DMS79 (cell line): ENCODE results near the gene ARHGAP33.

Experiments
- DNase-seq: peaks from one replicate; lab custom pipeline; 2025; lab: John Stamatoyannopoulos, UW

Gene ARHGAP33

DNA sequence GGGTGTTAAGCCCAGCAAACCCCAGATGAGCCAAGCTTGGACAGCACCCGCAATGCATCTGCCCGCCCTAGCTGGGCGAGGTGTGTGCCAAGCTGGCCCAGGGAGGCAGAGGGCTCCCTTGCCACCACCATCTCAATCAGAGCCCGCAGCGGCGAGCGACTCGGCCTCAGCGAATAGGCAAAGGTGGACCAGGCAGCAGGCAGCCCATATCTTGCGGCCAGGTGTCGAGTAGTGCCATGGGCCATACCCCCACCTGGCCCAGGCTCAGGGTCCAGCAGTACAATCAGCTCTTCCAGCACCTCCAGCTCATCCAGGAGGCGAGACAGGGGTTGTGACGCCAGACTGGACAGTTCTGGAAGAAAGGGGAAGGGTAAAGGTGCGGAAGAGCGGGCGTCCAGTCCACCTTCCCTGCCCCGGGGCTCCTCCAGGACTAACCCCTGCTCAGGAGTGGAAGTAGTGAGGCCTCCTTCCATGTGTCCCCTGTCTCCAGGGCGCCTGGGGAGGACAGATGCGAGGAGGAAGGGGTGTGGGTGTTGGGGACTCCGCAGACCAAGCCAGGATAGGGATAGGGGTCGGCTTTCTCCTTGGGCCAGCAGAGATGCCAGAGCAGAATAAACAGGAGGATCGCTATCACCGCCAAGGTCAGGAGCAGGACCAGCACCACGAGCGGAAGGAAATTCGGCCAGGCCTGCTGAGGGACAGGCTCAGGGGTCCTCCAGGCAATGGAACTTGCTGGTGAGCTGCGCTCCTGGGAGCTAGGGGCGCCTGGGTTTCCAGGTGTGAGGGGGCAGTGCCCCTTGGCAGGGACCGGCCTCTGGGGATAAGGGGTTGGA is 35.9 kb upstream of the ARHGAP33 start:
- no peak for DNase-seq

DNA sequence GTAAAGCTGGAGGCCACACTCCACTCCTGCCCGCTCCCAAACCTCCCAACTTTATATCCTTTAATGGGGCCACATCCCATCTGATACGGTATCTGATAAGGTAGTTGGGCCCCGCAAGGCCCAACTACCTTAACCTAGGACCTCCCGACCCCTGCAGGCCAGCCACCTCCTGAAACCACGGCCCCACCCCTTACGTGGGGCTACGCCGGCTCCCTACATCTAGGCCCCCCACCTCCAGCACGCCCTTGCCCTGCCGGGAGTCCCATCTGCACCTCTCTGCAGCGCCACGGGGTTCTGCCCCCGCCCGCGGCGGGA is 35.3 kb upstream of the ARHGAP33 start:
- no peak for DNase-seq

DNA sequence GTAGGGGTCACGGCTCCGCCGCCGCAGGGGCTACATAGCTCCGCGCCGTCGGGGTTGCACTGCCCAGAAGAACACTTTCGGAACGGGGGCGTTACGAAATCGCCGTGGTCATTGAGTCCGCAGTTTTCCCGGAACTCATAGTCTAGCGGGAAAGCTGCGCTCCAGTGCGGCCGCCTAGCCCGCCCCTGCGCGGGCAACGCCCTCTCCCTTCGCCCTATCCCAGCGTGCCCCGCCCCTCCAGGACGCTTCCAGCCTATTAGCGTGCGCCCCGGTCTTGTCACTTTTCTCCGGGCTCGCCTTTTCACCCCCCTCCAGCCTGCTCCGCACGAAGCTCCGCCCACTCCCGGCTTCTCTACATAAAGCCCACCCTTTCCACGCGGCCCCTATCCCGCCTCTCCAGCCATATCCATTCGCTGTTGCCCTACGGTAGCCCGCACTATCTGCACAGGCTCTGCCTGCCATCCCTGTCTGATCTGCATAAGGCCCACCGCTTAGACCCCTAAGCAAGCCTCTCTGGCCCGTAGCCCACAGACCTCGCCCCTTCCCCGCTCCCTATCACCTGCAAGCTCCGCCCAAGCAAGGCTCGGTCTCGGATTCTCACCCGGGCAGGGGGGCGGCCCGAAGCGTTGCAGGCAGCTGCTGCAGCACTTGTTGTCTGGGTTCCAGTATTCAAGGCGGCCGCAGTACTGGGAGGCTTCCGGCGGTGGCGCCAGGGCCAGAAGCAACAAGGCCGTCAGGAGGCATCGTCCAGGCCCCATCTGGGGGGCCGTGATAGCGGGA is 34.8 kb upstream of the ARHGAP33 start:
- peak; percentile 96 for DNase-seq

DNA sequence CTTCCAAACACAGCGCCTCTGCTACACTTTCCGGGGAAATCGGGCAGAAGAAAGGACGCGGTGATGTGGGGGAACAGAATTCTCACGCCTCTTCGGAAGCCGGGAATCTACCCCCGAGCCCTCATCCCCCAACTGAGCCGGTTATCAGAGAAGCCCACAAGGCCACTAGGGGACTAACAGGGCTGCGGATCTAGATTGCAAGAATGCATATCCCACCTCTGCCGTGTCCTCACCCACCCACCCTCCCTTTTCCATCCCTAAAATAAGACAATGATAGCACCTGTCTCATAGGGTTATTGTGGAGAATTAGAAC is 34.2 kb upstream of the ARHGAP33 start:
- DNase-seq: no peak

DNA sequence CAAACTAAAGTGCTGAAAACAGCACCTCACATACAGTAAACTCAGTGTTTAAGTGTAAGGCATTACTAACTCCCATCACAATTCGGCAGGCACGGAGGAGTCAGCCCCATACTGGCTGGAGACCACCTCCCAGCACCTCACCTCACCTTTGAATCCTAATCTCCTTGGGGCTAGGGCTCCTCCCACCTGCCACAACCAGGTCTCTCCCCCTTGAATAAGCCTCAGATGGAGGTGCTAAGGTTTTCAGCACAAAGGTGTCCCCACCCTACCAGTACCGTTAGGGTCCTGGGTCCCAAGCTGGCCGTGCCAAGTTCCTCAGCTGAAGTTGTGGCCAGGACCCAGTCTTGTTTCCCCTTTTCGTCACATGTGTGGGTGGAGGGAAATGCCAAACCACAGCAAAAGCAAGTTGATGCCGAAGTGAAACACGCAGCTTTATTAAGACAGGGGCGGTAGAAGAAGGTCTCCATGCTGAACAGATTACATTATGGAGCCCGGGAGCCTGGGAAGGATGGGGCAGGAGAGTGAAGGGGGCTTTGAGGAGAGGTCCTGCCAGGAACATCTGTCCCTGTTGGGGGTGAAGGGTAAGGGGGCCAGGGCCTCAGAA is 33.1 kb upstream of the ARHGAP33 start, which contains the start of gene IGFLR1:
Gene IGFLR1, minus strand, starts transcription at position 332 of the 604 bp plus-strand sequence. CDS start 1,272 bp downstream, outside the sequence.
- DNase-seq: no peak

DNA sequence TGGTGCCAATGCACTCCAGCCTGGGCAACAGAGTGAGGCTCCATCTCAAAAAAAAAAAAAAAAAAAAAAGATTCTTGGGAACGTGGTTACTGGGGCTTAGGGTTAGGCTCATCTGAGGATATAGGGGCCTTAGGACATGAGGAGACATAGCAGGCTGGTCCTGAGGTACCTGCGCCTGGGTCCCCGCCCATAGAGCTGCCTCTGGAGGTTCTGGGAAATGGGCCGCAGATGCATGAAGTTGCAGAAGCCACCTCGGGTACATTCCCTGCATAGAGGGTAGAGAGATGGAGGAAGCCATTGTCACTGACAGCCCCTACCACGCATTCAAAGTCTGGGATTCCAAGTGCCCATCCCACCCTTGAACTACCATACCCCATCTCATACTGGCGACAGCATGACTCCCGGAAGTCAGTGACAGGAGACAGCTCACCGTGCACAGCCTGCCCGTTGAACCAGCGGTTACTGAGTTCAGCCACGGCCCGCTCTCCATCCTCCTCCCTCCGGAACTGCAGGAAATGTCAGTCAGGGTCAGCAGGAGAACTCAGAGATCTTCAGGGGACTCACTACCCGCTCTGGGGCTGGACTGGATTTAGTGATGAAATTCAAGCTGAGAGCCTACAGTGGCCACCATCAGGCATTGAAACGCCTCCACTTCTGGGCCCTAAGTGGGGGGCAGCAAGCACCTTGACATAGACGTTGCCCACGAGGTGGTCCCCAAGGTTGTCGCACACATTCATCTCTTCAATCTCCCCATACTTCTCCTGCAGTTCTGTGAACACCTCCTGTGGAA is 31.5 kb upstream of the ARHGAP33 start:
- no peak for DNase-seq

DNA sequence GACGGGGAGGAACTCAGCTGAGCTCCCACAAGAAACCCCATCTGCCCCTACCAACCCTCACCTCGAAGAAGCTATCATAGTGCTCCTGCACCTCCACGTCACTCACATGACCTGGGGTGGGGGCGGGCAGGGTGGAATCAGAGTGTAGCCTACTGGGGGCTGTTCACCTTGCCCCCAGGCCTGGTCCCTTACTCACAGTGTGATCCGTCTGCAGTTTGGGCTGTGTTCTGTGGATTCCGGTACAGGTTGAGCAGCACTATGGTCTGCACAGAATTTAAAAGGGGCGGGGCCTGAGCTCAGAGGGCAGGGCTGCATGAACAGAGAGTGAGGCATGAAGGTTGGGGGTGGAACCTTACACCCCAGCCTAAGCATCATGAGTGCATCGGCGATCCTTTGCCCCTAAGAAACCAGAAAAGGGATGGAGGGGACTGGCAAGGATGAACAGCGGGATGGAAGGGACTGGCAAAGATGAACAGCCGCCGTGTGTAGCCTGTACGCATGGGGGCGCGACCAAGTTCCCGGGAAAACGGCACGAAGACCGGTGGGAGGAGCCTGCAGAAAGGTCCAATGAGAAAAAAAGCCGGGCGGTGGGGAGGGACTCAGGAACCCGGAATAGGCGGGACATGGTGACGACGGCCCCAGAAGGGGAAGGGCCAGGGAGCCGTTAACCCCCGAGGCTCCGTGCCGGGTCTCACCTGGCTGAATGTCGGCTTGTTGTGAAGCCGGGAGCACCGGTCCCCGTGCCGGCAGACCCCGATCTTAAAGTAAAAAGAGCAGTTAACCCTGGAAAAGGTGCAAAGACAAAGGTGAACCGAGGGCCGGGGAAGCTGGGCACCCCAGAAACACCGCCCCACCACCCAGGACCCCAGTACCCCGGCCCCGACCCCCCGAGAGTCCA is 30.7 kb upstream of the ARHGAP33 start:
- peak; percentile 93 for DNase-seq

DNA sequence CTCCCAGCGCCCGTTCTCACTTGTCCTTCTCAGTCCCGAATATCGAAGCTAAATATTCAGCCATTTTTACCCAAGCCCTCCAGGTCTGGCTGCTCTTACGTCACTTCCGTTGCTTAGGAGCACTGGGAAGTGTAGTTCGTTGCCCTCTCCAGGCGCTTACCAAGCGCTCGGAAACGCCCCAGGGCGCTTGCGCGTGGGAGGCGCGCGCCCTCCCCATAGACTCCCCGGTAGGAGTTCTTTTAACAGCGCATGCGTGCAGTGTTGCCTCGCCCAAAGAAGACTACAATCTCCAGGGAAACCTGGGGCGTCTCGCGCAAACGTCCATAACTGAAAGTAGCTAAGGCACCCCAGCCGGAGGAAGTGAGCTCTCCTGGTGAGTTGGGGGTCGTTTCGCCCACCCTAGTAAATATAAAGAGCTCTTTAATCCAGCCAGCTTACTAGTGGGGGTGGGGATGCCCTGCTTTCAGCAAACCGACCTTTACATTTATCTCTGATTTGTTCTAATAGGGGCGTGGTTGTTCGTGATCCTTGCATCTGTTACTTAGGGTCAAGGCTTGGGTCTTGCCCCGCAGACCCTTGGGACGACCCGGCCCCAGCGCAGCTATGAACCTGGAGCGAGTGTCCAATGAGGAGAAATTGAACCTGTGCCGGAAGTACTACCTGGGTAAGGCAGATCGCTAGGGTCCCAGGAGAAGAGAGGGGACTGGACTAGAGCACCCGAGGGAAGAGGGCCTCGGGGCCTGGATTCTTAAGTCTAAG is 29.9 kb upstream of the ARHGAP33 start, which contains the start of the genes PSENEN and U2AF1L4:
Gene PSENEN, plus strand, starts transcription at position 324 of the 759 bp plus-strand sequence. Its CDS starts 280 bp downstream, at position 604.
Gene U2AF1L4, minus strand, starts transcription at position 91 of the 759 bp plus-strand sequence. Its CDS starts 27 bp downstream, at position 64.
- DNase-seq: peak; percentile 98

DNA sequence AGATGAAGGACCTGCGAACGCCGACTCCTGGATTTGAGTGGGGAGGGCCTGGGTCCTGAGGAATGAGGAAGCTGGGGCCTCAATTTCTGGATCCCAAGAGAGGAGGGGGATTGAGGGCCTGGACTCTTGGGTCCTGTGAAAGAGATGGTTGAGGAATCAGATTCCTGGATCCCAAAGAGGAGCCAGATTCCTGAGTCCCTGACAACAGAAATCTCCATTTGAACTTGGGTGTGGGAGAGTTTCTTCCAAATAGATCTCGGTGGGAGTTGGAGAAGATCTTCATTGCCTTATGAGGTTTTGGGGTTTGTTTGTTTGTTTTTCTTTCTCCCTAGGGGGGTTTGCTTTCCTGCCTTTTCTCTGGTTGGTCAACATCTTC is 29.3 kb upstream of the ARHGAP33 start:
- DNase-seq: no peak

DNA sequence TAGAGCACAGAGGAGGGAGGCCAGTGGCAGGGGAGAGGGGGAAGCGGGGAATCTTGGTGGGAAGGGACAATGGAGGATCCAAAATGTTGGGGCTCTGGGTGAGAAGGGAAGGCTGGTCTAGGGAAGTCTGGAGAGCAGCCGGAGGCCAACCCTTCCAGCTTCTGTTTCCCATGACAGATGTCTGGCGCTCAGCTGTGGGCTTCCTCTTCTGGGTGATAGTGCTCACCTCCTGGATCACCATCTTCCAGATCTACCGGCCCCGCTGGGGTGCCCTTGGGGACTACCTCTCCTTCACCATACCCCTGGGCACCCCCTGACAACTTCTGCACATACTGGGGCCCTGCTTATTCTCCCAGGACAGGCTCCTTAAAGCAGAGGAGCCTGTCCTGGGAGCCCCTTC is 28.8 kb upstream of the ARHGAP33 start:
- DNase-seq: no peak

DNA sequence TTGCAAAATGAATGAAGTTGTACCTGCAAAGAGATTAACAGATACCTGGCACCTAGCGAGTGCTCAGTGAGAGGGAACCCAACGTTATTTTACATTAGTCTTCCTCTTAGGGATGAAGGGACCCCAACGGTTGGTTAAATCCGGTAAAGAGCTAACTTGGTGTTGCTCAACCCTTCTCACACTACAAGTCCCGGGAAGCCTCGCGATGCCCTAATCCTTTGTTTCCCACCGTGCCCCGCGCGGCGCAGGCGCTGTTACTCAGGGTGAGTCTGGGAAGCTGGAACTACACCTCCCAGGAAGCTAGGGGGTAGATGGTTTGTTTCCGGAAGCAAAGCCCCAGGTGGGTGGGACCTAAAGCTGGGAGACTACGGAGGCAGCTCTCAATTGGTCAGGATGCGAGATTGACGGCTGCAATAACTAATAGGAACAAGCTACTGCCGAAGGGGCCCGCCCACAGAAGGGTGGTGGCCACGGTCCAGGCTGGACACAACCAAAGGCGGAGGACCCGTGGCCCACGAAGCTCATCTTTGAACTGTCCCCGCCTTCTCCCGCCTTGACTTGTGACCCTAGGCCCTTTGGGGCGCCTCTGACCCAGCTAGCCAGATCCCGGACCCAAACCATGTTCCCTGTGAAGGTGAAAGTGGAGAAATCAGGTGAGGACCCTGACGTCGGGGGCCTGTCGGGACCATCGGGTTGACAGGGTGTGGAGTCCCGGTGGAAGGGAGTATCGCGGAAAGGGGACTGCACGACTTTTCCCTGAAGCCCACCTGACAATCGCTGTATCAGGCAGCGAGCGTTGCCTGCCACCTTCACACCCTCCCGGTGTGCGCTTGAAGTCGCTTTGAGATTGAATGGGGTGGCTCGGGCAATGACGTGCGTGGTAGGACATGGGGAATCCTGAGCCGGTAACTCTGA is 27.0 kb upstream of the ARHGAP33 start, which contains the start of gene LIN37:
Gene LIN37, plus strand, starts transcription at position 471 of the 915 bp plus-strand sequence. Its CDS starts 149 bp downstream, at position 620.
- DNase-seq: peak; percentile 98

DNA sequence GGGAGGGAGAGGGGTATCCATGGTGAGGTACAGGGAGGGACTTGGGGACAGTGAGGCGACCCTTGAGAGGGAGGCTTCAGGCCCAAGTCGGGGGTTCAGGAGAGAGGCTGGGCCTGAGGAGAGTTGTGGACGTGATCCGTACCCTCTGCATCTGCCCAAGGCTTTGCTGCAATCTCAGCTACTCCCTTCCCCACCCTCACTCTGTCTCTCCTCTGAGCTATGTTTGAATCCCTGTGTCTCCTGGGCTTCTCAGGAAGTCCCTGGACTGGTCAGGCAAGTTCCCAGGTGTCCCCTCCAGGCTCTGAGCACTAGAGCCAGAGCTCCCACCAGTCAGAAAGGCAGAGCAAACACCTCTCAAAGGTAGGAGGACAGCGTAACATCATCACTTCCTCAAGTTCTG is 25.2 kb upstream of the ARHGAP33 start:
- no peak for DNase-seq

DNA sequence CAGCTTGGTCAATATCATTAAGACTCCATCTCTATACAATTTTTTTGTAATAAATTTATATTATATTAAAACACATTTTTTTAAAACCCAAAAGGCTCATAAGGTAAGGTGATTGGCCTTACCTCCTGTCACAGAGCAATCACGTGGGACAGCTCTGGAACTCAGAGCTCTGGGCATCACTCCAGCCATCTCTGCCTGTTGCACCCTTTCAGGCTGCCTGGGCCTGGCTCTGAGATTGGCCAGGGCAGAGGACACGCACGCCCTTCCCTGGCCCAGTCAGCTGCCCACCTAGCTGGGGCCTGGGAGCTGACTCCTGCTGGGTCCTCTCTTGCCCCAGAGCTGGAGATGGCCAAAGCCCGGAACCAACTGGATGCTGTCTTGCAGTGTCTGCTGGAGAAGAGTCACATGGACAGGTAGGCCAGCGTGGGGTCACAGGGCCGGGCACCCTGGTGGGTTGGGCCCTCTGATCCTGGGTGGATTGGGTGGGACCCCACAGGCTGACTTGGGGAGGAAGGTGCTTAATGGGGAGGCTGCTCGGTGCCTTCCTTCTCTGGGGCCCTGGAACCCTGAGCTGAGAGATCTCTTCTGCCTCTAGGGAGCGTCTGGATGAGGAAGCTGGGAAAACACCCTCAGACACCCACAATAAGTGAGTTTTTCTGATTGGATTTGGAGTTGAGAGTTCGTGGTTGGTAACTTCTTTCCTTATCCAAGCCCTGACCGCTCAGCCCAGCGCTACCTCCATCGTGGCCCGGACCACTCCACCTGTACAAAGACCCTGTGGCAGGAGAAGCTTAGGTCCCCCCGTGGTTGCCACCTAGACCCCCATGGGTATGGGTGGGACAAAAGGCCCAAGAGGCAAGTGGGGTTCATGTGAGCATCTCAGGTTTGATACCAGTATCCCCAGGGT is 23.3 kb upstream of the ARHGAP33 start:
- DNase-seq: no peak

DNA sequence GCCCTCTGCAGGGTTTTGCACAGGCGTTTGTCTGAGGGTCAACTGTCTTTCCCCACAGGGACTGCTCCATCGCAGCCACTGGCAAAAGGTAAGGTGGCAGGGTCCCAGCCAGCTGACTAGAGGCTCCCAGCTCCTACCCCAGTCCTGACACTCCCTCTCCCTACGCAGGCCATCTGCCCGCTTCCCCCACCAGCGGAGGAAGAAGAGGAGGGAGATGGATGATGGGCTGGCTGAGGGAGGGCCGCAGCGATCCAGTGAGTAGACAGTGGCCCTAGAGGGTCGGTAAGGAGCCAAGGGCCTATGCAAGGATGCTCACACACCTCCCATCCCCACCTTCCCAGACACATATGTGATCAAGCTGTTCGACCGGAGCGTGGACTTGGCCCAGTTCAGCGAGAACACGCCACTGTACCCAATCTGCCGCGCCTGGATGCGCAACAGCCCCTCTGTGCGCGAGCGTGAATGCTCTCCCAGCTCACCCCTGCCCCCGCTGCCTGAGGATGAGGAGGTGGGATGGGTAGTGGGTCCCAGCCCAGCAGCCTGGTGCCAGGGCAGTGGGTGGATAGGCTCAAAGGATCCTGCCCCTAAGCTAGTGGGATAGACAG is 22.5 kb upstream of the ARHGAP33 start:
- DNase-seq: no peak

DNA sequence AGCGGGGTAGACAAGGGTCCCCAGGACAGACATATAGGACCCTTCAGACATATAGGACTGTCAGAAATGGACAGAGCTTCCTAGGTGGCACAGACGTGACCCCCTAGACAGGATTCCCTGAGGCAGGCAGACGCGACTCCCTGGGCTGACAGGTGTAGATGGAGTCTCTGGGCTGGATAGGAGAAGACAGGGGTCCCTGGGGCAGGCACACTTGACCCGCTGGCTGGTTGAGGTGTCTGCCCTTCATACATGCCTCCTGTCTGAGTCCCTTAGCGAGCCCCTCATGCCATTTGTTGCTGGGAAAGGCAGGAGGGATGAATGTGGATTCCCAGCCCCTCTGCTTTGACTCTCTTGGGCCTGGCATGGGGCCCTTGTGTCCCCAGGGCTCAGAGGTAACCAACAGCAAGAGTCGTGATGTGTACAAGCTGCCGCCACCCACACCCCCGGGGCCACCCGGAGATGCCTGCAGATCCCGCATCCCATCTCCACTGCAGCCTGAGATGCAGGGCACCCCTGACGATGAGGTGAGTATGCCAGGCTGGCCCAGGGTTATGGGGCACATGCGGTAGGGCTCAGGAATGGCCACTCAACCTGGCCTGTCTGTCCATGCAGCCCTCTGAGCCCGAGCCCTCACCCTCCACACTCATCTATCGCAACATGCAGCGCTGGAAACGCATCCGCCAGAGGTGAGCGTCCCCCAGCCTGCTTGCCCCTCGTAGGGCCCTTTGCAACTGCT is 21.6 kb upstream of the ARHGAP33 start:
- no peak for DNase-seq

DNA sequence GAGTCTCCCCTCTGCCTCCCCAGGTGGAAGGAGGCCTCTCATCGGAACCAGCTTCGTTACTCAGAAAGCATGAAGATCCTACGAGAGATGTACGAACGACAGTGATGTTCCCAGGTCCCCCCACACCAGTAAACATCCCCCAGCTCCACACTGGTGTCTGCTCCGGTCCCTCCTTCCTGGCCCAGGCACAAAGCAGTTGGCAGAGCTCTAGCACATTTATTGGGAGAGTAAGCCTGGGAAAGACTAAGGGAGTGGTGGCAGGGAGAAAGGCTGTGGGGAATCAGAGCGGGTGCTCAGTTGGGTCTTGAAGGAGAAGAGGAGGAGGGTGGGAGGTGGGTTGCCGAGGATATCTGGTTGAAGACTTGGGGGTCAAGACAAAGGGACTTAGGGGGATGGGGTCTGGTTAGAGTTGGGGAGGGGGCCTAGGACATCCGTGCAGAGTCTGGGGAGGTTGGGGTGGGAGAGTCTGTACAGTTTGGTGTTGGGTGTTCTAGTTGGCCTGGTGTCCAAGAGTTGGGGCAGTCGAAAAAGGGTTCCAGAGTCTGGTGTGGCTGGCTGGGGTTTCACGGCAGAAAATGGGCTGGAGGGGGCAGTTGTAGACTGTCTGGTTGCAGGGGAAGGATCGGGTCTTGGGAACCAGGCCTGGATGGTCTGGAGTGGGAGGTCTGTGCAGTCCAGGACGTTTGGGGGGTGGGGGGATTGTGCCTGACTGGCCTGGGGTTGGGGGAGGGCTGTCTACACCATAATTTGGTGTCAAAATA is 20.8 kb upstream of the ARHGAP33 start:
- no peak for DNase-seq
